A673 (cell line): Measurements from ENCODE around the gene RFX2. TPM values are rescaled to one million over a fixed set of nuclear protein-coding genes. Genes with fewer than 3 reads are reported as not detected.

Experiments used
- BruUV-seq: library from RNA; stranded (reverse); fragments of 400-500 nt; replicated peaks from 2 replicates; lab custom pipeline; 2021; lab: Mats Ljungman, UMichigan
- CTCF ChIA-PET: fragments of 300-600 bp; sonication (Branson Sonifier 250); formaldehyde crosslinking; loops from one replicate; lab custom pipeline; 2022; ENCODE audit warnings: antibody characterized with exemption; lab: Charles Lee
- POLR2A ChIA-PET: fragments of 300-600 bp; sonication (Branson Sonifier 250); formaldehyde crosslinking; loops from one replicate; lab custom pipeline; 2022; ENCODE audit warnings: antibody characterized with exemption; ENCODE audit not compliant: low non-redundant PET; lab: Charles Lee
- DNase-seq: peaks from one replicate; pipeline ENCODE4 v3.0.0-alpha.2; 2015; ENCODE audit warnings: low spot score
- H3K27ac ChIP-seq: fragments of 200-600 bp; sonication (generic); 2 replicates; pipeline ENCODE4 v1.5.1; 2016; ENCODE audit warnings: mixed run types, low read depth, mild to moderate bottlenecking, mixed read lengths, antibody characterized with exemption, low read length; ENCODE audit not compliant: poor library complexity, severe bottlenecking
- H3K27me3 ChIP-seq: fragments of 200-600 bp; sonication (generic); replicated peaks from 2 replicates; pipeline ENCODE4 v1.6.1; 2017; ENCODE audit warnings: mixed run types, low read depth, mild to moderate bottlenecking, mixed read lengths, antibody characterized with exemption, low read length; ENCODE audit not compliant: insufficient read depth, poor library complexity
- H3K36me3 ChIP-seq: fragments of 200-600 bp; sonication (generic); 2 replicates; pipeline ENCODE4 v1.6.1; 2016; ENCODE audit warnings: mixed run types, mild to moderate bottlenecking, mixed read lengths, antibody characterized with exemption, low read length; ENCODE audit not compliant: insufficient read depth, poor library complexity, severe bottlenecking
- H3K4me1 ChIP-seq: fragments of 200-600 bp; sonication (generic); 2 replicates; pipeline ENCODE4 v1.6.1; 2017; ENCODE audit warnings: mixed run types, mild to moderate bottlenecking, mixed read lengths, antibody characterized with exemption, low read length; ENCODE audit not compliant: insufficient read depth, poor library complexity, severe bottlenecking
- H3K4me3 ChIP-seq: fragments of 200-600 bp; sonication (generic); 2 replicates; pipeline ENCODE4 v1.5.1; 2016; ENCODE audit warnings: low read depth, mixed run types, mild to moderate bottlenecking, mixed read lengths, low read length; ENCODE audit not compliant: poor library complexity, severe bottlenecking
- H3K9me3 ChIP-seq: fragments of 200-600 bp; sonication (generic); 2 replicates; pipeline ENCODE4 v1.6.1; 2016; ENCODE audit warnings: mixed run types, low read depth, mild to moderate bottlenecking, mixed read lengths, antibody characterized with exemption, low read length; ENCODE audit not compliant: poor library complexity, severe bottlenecking
- EZH2 ChIP-seq: fragments of 200-600 bp; sonication (generic); IDR thresholded peaks from 2 replicates; pipeline ENCODE4 v1.6.1; 2017; ENCODE audit warnings: borderline replicate concordance, low read depth, mild to moderate bottlenecking, mixed read lengths, antibody characterized with exemption, low read length; ENCODE audit not compliant: poor library complexity, severe bottlenecking
- intact Hi-C: fragments of 100-400 bp; cut with micrococcal nuclease; formaldehyde crosslinking; loops from one replicate; pipeline ENCODE4 v1.10.0; 2022; ENCODE audit not compliant: unreplicated experiment
- total RNA-seq: library from RNA; stranded (reverse); gene quantifications from 2 replicates; pipeline ENCODE4 v1.2.3, GENCODE V29; 2021
- TF ChIP-seq, protein P1 (sequence below): fragments of 300-800, 200-600 bp; sonication (generic); conservative IDR thresholded peaks from 2 replicates; pipeline ENCODE4 v1.5.1; 2017; ENCODE audit warnings: low read depth, mild to moderate bottlenecking, antibody characterized with exemption, low read length, moderate library complexity, mixed read lengths

The RFX2 gene
- total RNA-seq, 1 experiment from 2014 or later, result 11.7 TPM

DNA sequence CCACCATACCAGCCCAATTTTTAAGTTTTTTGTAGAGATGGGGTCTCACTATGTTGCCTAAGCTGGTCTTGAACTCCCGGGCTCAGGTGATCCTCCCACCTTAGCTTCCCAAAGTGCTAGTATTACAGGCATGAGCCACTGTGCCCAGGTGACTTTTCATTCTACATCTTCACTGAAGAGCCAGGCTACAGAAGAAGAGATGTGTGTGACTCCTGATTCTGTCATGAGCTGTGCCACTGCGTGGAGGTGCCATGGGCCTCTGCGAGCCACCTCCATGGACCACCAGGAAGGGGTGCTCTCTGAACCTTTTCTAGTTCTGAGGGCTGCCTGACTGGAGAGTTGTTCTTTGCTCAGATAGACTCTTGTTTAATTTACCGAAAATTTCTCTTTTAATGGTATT is 75.8 kb downstream of the RFX2 start:
- intact Hi-C loops, result no loop called here
- no peaks in the 10 kb centered on the region for H3K27me3 ChIP-seq
- no peaks in the 10 kb centered on the region for H3K4me1 ChIP-seq
- TF ChIP-seq, protein P1, sequence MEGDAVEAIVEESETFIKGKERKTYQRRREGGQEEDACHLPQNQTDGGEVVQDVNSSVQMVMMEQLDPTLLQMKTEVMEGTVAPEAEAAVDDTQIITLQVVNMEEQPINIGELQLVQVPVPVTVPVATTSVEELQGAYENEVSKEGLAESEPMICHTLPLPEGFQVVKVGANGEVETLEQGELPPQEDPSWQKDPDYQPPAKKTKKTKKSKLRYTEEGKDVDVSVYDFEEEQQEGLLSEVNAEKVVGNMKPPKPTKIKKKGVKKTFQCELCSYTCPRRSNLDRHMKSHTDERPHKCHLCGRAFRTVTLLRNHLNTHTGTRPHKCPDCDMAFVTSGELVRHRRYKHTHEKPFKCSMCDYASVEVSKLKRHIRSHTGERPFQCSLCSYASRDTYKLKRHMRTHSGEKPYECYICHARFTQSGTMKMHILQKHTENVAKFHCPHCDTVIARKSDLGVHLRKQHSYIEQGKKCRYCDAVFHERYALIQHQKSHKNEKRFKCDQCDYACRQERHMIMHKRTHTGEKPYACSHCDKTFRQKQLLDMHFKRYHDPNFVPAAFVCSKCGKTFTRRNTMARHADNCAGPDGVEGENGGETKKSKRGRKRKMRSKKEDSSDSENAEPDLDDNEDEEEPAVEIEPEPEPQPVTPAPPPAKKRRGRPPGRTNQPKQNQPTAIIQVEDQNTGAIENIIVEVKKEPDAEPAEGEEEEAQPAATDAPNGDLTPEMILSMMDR, result no peak
- no peak for TF ChIP-seq EZH2
- no peak overlapping the region for H3K27ac ChIP-seq
- peaks cover 3% of the 10 kb centered on the region for H3K9me3 ChIP-seq
- no TSS peak for BruUV-seq
- POLR2A ChIA-PET, result interaction anchor here (0.6 kb wide), 1 partner anchor 15 kb away, joined by 15 read pairs; no protein-coding TSS in a partner anchor
- DNase-seq, result no peak
- no peak overlapping the region for H3K4me3 ChIP-seq
- CTCF ChIA-PET, result no interaction called here
- no peaks in the 10 kb centered on the region for H3K36me3 ChIP-seq

- no peaks in the 10 kb centered on the region for H3K36me3 ChIP-seq
- ChIA-PET CTCF (no interaction called here), POLR2A (no interaction called here)
- peaks cover 3% of the 10 kb centered on the region for H3K9me3 ChIP-seq
- no peaks in the 10 kb centered on the region for H3K4me1 ChIP-seq
- H3K4me3 ChIP-seq, result no peak overlapping the region
- BruUV-seq, result no TSS peak
- TF ChIP-seq EZH2, result no peak
- TF ChIP-seq, protein P1, result no peak
- no peak for DNase-seq
- no peak overlapping the region for H3K27ac ChIP-seq
- intact Hi-C loops, result no loop called here
- H3K27me3 ChIP-seq, result no peaks in the 10 kb centered on the region
Measured at GRCh38 chr19:6033744-6034264, 76.5 kb downstream of the RFX2 start.

DNA sequence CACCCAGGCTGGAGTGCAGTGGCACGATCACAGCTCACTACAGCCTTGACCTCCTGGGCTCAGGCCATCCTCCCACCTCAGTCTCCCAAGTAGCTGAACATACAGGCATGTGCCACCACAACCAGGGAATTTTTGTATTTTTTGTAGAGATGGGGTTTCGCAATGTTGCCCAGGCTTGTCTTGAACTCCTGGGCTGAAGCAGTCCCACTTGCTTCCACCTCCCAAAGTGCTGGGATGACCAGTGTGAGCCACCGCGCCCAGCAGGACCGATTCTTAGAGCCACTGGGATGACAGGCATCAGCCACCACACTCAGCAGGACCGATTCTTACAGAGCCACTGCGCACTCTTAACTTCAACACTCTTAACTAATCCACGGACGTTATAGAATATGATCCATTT is 77.5 kb downstream of the RFX2 start:
- Histone ChIP-seq H3K9me3 (peaks cover 3% of the 10 kb centered on the region), H3K4me3 (no peak overlapping the region), H3K27me3 (no peaks in the 10 kb centered on the region), H3K36me3 (no peaks in the 10 kb centered on the region), H3K27ac (no peak overlapping the region), H3K4me1 (no peaks in the 10 kb centered on the region)
- POLR2A ChIA-PET, result interaction anchor here (0.6 kb wide), 1 partner anchor 88 kb away, joined by 4 read pairs; no protein-coding TSS in a partner anchor
- BruUV-seq, result no TSS peak
- CTCF ChIA-PET, result interaction anchor here (0.5 kb wide), 1 partner anchor 165 kb away, joined by 8 read pairs; no protein-coding TSS in a partner anchor
- no peak for DNase-seq
- intact Hi-C loops, result no loop called here
- TF ChIP-seq EZH2, result no peak
- TF ChIP-seq, protein P1, result no peak
